OCI-LY7 (cell line): ENCODE results near the gene NCAM2.

Source experiments
- EZH2phosphoT487 ChIP-seq: fragments of 200-600 bp; sonication (generic); IDR thresholded peaks from 2 replicates; pipeline ENCODE4 v1.6.1; 2018; ENCODE audit warnings: low read depth, borderline replicate concordance, mild to moderate bottlenecking, mixed run types, antibody characterized with exemption, low read length, moderate library complexity, mixed read lengths
- TF ChIP-seq, protein P1 (sequence below): fragments of 200-600 bp; sonication (generic); conservative IDR thresholded peaks from 2 replicates; pipeline ENCODE4 v1.5.1; 2014; ENCODE audit warnings: mild to moderate bottlenecking, antibody characterized with exemption, low read length, moderate library complexity, mixed read lengths

DNA sequence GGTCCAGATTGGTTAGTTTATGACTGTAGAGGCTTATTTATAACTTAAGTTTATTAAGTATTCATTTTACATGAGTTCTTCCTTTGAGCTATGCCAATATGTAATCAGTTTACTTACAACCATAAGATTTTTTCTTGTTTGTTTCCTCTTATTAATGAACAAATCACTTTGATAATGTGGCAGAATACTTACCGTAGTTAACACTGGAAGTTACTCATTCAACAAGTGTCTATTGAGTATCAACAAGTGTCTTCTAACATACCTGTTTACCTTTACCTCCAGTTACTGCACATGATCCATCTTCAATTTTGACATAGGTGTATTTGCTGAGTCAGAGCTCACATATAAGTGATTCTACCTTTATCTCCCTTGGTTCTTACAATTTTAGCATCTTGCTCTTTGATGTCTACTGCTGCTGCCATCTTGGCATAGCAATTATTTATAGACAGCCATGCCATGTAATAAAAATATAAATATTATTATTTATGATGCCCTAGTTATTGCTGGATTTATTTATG lies 205.7 kb downstream of the NCAM2 start:
- TF ChIP-seq, protein P1, sequence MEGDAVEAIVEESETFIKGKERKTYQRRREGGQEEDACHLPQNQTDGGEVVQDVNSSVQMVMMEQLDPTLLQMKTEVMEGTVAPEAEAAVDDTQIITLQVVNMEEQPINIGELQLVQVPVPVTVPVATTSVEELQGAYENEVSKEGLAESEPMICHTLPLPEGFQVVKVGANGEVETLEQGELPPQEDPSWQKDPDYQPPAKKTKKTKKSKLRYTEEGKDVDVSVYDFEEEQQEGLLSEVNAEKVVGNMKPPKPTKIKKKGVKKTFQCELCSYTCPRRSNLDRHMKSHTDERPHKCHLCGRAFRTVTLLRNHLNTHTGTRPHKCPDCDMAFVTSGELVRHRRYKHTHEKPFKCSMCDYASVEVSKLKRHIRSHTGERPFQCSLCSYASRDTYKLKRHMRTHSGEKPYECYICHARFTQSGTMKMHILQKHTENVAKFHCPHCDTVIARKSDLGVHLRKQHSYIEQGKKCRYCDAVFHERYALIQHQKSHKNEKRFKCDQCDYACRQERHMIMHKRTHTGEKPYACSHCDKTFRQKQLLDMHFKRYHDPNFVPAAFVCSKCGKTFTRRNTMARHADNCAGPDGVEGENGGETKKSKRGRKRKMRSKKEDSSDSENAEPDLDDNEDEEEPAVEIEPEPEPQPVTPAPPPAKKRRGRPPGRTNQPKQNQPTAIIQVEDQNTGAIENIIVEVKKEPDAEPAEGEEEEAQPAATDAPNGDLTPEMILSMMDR, result no peak
- no peak for TF ChIP-seq EZH2phosphoT487
